ENCODE measurements around the gene USP34. TPM values are rescaled to one million over a fixed set of nuclear protein-coding genes. Genes with fewer than 3 reads are reported as not detected.

The USP34 gene, protein sequence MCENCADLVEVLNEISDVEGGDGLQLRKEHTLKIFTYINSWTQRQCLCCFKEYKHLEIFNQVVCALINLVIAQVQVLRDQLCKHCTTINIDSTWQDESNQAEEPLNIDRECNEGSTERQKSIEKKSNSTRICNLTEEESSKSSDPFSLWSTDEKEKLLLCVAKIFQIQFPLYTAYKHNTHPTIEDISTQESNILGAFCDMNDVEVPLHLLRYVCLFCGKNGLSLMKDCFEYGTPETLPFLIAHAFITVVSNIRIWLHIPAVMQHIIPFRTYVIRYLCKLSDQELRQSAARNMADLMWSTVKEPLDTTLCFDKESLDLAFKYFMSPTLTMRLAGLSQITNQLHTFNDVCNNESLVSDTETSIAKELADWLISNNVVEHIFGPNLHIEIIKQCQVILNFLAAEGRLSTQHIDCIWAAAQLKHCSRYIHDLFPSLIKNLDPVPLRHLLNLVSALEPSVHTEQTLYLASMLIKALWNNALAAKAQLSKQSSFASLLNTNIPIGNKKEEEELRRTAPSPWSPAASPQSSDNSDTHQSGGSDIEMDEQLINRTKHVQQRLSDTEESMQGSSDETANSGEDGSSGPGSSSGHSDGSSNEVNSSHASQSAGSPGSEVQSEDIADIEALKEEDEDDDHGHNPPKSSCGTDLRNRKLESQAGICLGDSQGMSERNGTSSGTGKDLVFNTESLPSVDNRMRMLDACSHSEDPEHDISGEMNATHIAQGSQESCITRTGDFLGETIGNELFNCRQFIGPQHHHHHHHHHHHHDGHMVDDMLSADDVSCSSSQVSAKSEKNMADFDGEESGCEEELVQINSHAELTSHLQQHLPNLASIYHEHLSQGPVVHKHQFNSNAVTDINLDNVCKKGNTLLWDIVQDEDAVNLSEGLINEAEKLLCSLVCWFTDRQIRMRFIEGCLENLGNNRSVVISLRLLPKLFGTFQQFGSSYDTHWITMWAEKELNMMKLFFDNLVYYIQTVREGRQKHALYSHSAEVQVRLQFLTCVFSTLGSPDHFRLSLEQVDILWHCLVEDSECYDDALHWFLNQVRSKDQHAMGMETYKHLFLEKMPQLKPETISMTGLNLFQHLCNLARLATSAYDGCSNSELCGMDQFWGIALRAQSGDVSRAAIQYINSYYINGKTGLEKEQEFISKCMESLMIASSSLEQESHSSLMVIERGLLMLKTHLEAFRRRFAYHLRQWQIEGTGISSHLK (N-terminal part only)
- total RNA-seq = 109 and 115 TPM in 2 replicates

DNA sequence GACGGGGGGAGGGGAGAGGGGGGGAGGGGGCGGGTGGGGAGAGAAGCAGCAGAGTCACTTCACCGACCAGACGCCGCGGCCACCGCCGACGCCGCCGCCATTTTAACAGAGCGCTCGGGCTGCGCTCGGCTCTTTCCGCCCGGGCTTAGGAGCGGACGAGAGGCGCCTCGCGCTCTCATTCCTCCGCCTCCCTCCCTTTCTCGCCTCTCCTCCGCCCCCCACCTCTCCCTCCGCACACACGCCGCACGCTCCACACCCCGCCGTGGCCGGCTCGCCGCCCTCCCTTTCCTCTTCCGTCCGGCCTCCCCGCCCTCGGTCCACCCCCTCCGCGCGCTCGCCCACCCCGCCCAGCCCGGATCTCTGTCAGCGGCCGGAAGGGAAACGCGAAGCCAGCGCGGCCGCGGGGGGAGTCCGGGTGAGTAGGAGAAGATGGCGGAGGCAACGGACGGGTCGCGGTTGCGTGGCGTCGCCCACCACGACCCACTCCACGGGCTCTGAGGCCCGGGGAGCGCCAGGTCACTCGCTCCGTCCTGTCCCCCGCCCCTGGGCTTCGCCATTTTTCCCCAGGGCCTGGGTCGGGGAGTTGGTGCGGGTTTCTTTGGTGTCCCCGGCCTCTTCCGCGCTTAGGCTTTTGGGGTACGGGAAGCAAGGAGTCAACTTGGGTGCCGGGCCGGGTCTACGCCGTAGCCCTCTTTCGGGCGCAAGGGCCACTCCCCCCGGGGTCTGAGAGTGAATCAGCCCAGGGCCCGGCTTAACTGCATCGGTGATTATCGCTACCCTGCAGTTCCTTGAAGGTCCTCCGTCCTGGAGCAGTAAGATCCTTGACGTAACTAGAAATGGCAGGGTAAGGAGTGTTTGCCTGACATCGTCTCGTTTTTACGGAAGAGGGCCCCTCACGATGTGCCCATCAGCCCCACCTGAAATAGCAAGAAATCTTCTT lies at the start of gene USP34:
Gene USP34, minus strand, starts transcription at position 123 of the 940 bp plus-strand sequence. CDS start 395 bp downstream, outside the sequence.

DNA sequence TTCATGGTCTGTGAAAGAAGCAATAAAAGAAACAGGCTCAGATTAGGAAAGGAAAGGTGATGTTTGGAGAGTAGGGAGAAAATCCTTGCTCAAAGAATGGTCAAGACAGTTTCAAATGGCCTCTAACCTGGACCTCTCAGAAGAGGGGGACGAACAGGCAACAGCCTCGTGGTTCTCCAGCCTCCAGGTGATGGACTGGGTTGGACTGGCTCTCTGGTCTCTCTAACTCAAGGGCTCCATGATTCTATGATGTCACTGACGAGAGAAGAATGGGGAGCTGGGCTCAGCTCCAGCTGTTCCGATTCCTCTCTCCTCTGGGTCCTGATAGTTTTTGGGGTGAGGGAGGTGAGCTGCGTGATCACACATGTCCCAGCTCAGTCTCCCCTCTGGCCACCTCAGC lies 309.0 kb downstream of the USP34 start, which contains the start of gene C2orf74:
Gene C2orf74, plus strand, starts transcription at position 301 of the 400 bp plus-strand sequence. CDS start 327 bp downstream, outside the sequence.

Other genes starting within 250 kb of the USP34 start
- 143 and 178 TPM in 2 replicates for gene XPO1, start 67.3 kb upstream of the USP34 start, total RNA-seq

Data from dermis lymphatic vessel endothelial cell (primary cell).